Lung (tissue), 12 donors: ENCODE measurements around the gene SLF2. TPM values are rescaled to one million over a fixed set of nuclear protein-coding genes. Genes with fewer than 3 reads are reported as not detected.

Experiments used
- ATAC-seq: fragments of 200-7000 bp; cut with Tn5 transposase; one replicate; pipeline ENCODE4 v1.9.1; 2020; ENCODE audit warnings: moderate number of reproducible peaks; ENCODE audit not compliant: insufficient read depth, low FRiP score
- DNase-seq, 3 donors: peaks; one replicate each; pipeline ENCODE4 v3.0.0-alpha.2; 2013 to 2017
- H3K27ac ChIP-seq, 2 donors: one replicate each; pipeline ENCODE4 v1.5.1; 2013; ENCODE audit warnings: mild to moderate bottlenecking in 2 of 2, moderate library complexity in 2 of 2, control low read depth in 1 of 2, inconsistent platforms in 1 of 2, low read depth in 1 of 2, low read length in 1 of 2
- H3K27me3 ChIP-seq, 3 donors: one replicate each; pipeline ENCODE4 v1.5.1; 2013; ENCODE audit warnings: low read length in 2 of 3; ENCODE audit not compliant: control insufficient read depth in 3 of 3, insufficient read depth in 3 of 3
- H3K36me3 ChIP-seq, 4 donors: one replicate each; pipeline ENCODE4 v1.5.1; 2013; ENCODE audit warnings: low read length in 4 of 4, mild to moderate bottlenecking in 1 of 4, moderate library complexity in 1 of 4; ENCODE audit not compliant: control insufficient read depth in 4 of 4, insufficient read depth in 4 of 4
- H3K4me1 ChIP-seq, 5 donors: one replicate each; pipeline ENCODE4 v1.5.1; 2013; ENCODE audit warnings: low read length in 5 of 5, mild to moderate bottlenecking in 2 of 5, moderate library complexity in 1 of 5; ENCODE audit not compliant: control insufficient read depth in 5 of 5, insufficient read depth in 5 of 5
- H3K4me3 ChIP-seq: one replicate; pipeline ENCODE4 v1.5.1; 2013; ENCODE audit warnings: mild to moderate bottlenecking, control low read depth, moderate library complexity
- H3K9ac ChIP-seq, 2 donors: one replicate each; pipeline ENCODE4 v1.5.1; 2013; ENCODE audit warnings: low read length in 2 of 2, control low read depth in 1 of 2; ENCODE audit not compliant: insufficient read depth in 1 of 2
- H3K9me3 ChIP-seq, 4 donors: one replicate each; pipeline ENCODE4 v1.5.1; 2013; ENCODE audit warnings: low read length in 3 of 4, mild to moderate bottlenecking in 1 of 4, moderate library complexity in 1 of 4; ENCODE audit not compliant: control insufficient read depth in 4 of 4, insufficient read depth in 3 of 4
- WGBS, 2 donors: extraction: QIAGEN DNeasy Blood & Tissue Kit; methylation state at CpG; one replicate each; pipeline ENCODE4 v1.1.7; 2013; 5-methylcytosine and 5-hydroxymethylcytosine counted together
- polyA plus RNA-seq, 2 donors: library from polyadenylated mRNA; stranded (reverse); fragments of 200-250 nt; gene quantifications; one replicate each; pipeline ENCODE4 v1.2.1, GENCODE V29; 2013
- total RNA-seq, 2 donors: library from RNA; depleted of rRNA in 1 of 2; stranded (reverse); fragments of >200 nt in 1 of 2; gene quantifications; one replicate each; pipeline ENCODE4 v1.2.1, GENCODE V29; 2014 to 2021
- TF ChIP-seq, protein P1 (sequence below): IDR thresholded peaks from 2 replicates; pipeline ENCODE4 v1.5.1; 2012; ENCODE audit warnings: mild to moderate bottlenecking; ENCODE audit errors: control extremely low read depth, extremely low read depth
- donor health status: control.
- donor health status: control.
- donor health status: Bipolar disorder and iron deficiency.
- donor health status: healthy.
- donor health status: DM: yes; HTN: yes; CAD: no.

The SLF2 gene
- total and polyA plus RNA-seq, 4 donors, result 7.1 to 60.0 (median 21.8) TPM

GRCh38 chr10:100993986-100994708 is 81.4 kb downstream of the SLF2 start:
- H3K36me3 ChIP-seq, result peaks cover 6 to 32% (median 13%) of the 10 kb centered on the region in 4 donors
- 63 to 72% methylated on average over 10 of the region's 10 CpGs for WGBS, 2 donors

DNA sequence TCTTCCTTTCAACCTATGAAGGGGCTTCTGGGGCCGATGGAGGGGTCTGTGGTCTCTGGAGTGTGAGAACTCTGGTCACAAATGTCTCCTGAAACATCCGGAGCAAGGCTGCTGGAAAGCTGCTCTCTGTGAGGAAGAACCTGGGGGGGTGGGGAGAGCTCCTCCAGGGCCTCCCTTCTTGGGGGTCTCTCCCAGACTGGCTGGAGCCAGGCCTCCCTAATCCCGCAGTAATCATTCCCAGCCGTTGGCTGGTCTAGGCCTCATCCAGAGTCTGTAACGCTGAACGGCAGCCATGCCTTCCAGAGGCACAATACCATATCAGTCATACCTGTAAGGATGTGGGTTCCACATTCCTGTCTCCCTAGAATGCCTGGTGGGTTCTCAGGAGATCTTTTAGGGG is 82.4 kb downstream of the SLF2 start:
- Histone ChIP-seq H3K9me3 (no peaks in the 10 kb centered on the region), H3K4me3 (no peak overlapping the region), H3K36me3 (peaks cover 6 to 25% (median 11%) of the 10 kb centered on the region in 4 donors), H3K27me3 (no peaks in the 10 kb centered on the region), H3K9ac (no peak overlapping the region), H3K4me1 (peaks cover 0 to 39% (median 13%) of the 10 kb centered on the region in 5 donors), H3K27ac (no peak overlapping the region)
- 77 to 80% methylated on average over 6 of the region's 6 CpGs for WGBS, 2 donors
- TF ChIP-seq, protein P1, sequence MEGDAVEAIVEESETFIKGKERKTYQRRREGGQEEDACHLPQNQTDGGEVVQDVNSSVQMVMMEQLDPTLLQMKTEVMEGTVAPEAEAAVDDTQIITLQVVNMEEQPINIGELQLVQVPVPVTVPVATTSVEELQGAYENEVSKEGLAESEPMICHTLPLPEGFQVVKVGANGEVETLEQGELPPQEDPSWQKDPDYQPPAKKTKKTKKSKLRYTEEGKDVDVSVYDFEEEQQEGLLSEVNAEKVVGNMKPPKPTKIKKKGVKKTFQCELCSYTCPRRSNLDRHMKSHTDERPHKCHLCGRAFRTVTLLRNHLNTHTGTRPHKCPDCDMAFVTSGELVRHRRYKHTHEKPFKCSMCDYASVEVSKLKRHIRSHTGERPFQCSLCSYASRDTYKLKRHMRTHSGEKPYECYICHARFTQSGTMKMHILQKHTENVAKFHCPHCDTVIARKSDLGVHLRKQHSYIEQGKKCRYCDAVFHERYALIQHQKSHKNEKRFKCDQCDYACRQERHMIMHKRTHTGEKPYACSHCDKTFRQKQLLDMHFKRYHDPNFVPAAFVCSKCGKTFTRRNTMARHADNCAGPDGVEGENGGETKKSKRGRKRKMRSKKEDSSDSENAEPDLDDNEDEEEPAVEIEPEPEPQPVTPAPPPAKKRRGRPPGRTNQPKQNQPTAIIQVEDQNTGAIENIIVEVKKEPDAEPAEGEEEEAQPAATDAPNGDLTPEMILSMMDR, result no peak
- ATAC-seq (no peak), DNase-seq (peak in 2 of 3 donors; percentile 30 to 39)

More at GRCh38 chr10:100993986-100994708, 81.4 kb downstream of the SLF2 start:
- Histone ChIP-seq H3K9ac (no peak overlapping the region), H3K27ac (no peak overlapping the region), H3K27me3 (no peaks in the 10 kb centered on the region), H3K9me3 (no peaks in the 10 kb centered on the region), H3K4me3 (no peak overlapping the region), H3K4me1 (peaks cover 0 to 39% (median 13%) of the 10 kb centered on the region in 5 donors)
- TF ChIP-seq, protein P1, result peak; percentile 56
- ATAC-seq, result no peak
- peak; percentile 60 to 79 (median 75) for DNase-seq

GRCh38 chr10:100996678-100997359 is 84.1 kb downstream of the SLF2 start:
- Histone ChIP-seq H3K36me3 (peaks cover 0 to 13% (median 4%) of the 10 kb centered on the region in 4 donors), H3K9me3 (no peaks in the 10 kb centered on the region), H3K9ac (no peak overlapping the region), H3K4me3 (peak overlapping the region; percentile 68), H3K27me3 (no peaks in the 10 kb centered on the region), H3K27ac (peak overlapping the region; percentile 99 to 100), H3K4me1 (peaks cover 2 to 51% (median 24%) of the 10 kb centered on the region in 5 donors)
- no peak for ATAC-seq
- 4 to 5% methylated on average over 40 to 46 of the region's 46 CpGs for WGBS, 2 donors
- TF ChIP-seq, protein P1, result no peak
- peak; percentile 29 to 42 (median 40) for DNase-seq
